Measurements from ENCODE around the gene TCAP.

DNA sequence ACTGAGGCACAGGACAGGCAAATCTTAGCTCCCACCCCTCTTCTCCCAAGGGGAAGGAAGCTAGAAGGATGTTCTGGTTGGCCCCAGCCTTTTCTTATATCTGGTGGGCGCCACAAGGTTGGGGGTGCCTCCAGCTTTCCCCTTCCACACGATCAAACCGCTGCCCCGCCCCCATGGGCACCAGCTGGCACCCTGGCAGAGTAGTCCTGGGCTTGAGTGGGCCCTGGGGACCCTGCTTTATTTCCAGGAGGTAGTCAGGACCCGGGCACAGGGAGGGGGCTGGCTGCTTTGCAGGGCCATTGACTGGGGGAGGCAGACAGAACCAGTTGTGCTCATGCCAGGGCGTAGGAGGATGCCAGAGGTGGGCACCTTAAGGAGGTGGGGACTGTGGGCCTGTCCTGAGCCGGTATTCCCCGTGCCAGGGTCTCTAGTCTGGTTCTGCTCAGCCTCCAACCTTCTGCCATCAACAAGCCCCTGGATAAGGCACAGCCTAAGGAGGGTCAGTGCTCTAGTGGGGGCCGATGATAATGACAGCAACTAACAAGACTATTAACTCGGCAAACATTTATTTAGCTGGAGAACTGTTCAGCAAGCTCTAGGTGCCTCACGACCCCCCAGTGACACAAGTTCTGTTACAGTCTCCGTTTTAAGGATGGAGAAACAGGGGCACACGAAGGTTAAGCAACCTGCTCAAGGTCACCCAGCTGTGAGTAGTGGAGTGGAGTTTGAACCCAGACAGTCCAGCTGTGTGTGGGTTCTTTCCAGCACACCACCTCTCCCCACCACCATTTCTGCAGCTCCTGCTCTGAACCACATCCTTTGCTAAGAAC is 46.0 kb upstream of the TCAP start:
- TF ChIP-seq CTCF (IDR thresholded peaks at IDR 0.05; ENCODE audit: low read depth, low read length, poor library complexity, severe bottlenecking): no peak
- no peak for TF ChIP-seq EZH2phosphoT487 (IDR thresholded peaks at IDR 0.05; ENCODE audit: borderline replicate concordance, low read length)

All from DOHH2 (cell line).